ENCODE data around the gene RGS7. TPM values are rescaled to one million over a fixed set of nuclear protein-coding genes. Genes with fewer than 3 reads are reported as not detected.

RGS7 gene
- total and polyA plus RNA-seq, 2 of the 8 experiments (the other 6 are each of a cell fraction or from before 2014, with no cell fraction given): 1.6 to 3.0 TPM

DNA sequence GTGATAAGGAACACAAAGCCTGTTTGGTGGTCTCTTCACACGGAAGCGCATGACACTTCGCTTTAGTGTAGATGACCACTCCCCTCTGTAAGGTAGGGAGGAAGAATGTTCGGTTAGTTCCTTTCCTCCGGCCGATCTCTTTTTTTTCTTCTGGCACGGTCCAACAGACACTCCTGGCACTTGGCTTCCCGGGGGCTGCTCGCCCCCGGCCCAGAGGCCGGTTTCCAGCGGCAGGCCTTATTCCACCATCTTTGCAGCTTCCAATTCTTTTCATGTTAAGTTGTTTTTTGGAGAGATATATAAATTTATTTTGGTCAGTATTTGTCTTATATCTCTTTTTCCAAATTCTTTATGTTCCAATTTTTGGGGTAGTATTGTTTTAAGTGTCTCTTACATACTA lies 593.2 kb downstream of the RGS7 start:
- no peak overlapping the region for H3K23ac ChIP-seq (ENCODE audit: insufficient read length)
- no peaks in the 10 kb centered on the region for H3K79me2 ChIP-seq (ENCODE audit: control insufficient read depth in 1 of 2, insufficient read depth in 2 of 2, low read length in 2 of 2)
- H3K56ac ChIP-seq (replicated peaks; ENCODE audit: insufficient read length, low read depth, low read length): no peak overlapping the region
- no peak overlapping the region for H4K91ac ChIP-seq (replicated peaks; ENCODE audit: insufficient read length, low read length)
- no peaks in the 10 kb centered on the region for H4K20me1 ChIP-seq (replicated peaks in 1 of 2; ENCODE audit: control insufficient read depth in 1 of 2, insufficient read depth in 2 of 2, low read length in 2 of 2)
- H2BK5ac ChIP-seq (ENCODE audit: low read depth, low read length): no peak overlapping the region
- no peak overlapping the region for H2BK120ac ChIP-seq (replicated peaks; ENCODE audit: low read depth, low read length)
- no peak overlapping the region for H2BK20ac ChIP-seq (ENCODE audit: low read length)
- H3K4me1 ChIP-seq (replicated peaks in 1 of 4; ENCODE audit: control insufficient read depth in 3 of 4, insufficient read depth in 4 of 4, low read length in 3 of 4): no peaks in the 10 kb centered on the region
- ChIA-PET POLR2A (ENCODE audit: partially characterized antibody) (no interaction called here), CTCF (ENCODE audit: partially characterized antibody) (interaction anchor here (1.2 to 1.3 kb wide), 2 partner anchors 31 to 116 kb away, joined by 3 read pairs; no protein-coding TSS in a partner anchor)
- no peaks in the 10 kb centered on the region for H3K36me3 ChIP-seq (ENCODE audit: control insufficient read depth in 2 of 4, insufficient read depth in 4 of 4, low read length in 3 of 4)
- H2AK5ac ChIP-seq (ENCODE audit: low read depth, low read length): no peak overlapping the region
- no peaks in the 10 kb centered on the region for H3K27me3 ChIP-seq (replicated peaks in 1 of 4; ENCODE audit: control insufficient read depth in 3 of 4, extremely low read depth in 1 of 4, insufficient read depth in 3 of 4, low read length in 3 of 4)
- no peak overlapping the region for H3K4me2 ChIP-seq (ENCODE audit: insufficient read depth in 1 of 2, low read depth in 2 of 2, low read length in 2 of 2)
- H3K23me2 ChIP-seq (ENCODE audit: low read depth, low read length): no peaks in the 10 kb centered on the region
- no peak overlapping the region for H3K27ac ChIP-seq (ENCODE audit: low read depth, low read length)
- no peak overlapping the region for H3K4me3 ChIP-seq (ENCODE audit: extremely low read depth in 1 of 4, insufficient read depth in 2 of 4, low read depth in 3 of 4, low read length in 4 of 4)
- no peak overlapping the region for H3K4ac ChIP-seq (replicated peaks; ENCODE audit: insufficient read length, low read depth, low read length)
- no peak overlapping the region for H4K8ac ChIP-seq (ENCODE audit: extremely low read depth, insufficient read depth, low read length)
- 0 out of 2 replicates have a peak overlapping the region, but pooled peaks have one; percentile 27 for H2BK12ac ChIP-seq (ENCODE audit: low read depth, low read length)
- DNase-seq (ENCODE audit: low read depth in 1 of 2, low spot score in 2 of 2) (no peak), FAIRE-seq (no peak)
- no peak overlapping the region for H2BK15ac ChIP-seq (ENCODE audit: low read length)
- no peaks in the 10 kb centered on the region for H3K9me3 ChIP-seq (ENCODE audit: insufficient read depth in 2 of 2, low read depth in 1 of 2, low read length in 1 of 2)
- no peak overlapping the region for H2AFZ ChIP-seq (ENCODE audit: low read length)
- no peak overlapping the region for H4K5ac ChIP-seq (ENCODE audit: insufficient read length, low read depth, low read length)
- no peak overlapping the region for H3K18ac ChIP-seq (ENCODE audit: extremely low read depth, low read length)
- H3K79me1 ChIP-seq (ENCODE audit: low read depth, low read length): no peaks in the 10 kb centered on the region
- H3K9ac ChIP-seq (replicated peaks in 1 of 4; ENCODE audit: extremely low read depth in 1 of 4, low read depth in 3 of 4, low read length in 3 of 4): no peak overlapping the region
- H3K14ac ChIP-seq (ENCODE audit: insufficient read length): no peak overlapping the region
- WGBS, 2 experiments (ENCODE audit: extremely low coverage in 1 of 2, insufficient coverage in 1 of 2, insufficient read length in 1 of 2, insufficient replicate concordance in 2 of 2, low coverage in 1 of 2, low lambda C conversion rate in 2 of 2, missing lambda C conversion rate in 1 of 2): 96% methylated on average over 12 of the region's 12 CpGs; no CpG with 5 or more reads in 1 of the 2 experiments
- TF ChIP-seq RBBP5 (IDR thresholded peaks at IDR 0.05; ENCODE audit: borderline replicate concordance, low read depth, low read length) (no peak), FOSL1 (IDR thresholded peaks at IDR 0.05; ENCODE audit: insufficient read depth, low read depth, low read length) (no peak), BRCA1 (IDR thresholded peaks at IDR 0.05; ENCODE audit: low read depth, low read length) (no peak), GABPA (IDR thresholded peaks at IDR 0.05; ENCODE audit: borderline replicate concordance, insufficient read depth, low read length) (no peak), SP2 (IDR thresholded peaks at IDR 0.05; ENCODE audit: low read length) (no peak), RXRA (IDR thresholded peaks at IDR 0.05; ENCODE audit: insufficient read depth, low read depth, low read length) (no peak), TBP (IDR thresholded peaks at IDR 0.05; ENCODE audit: low read depth, low read length) (no peak), HDAC2 (IDR thresholded peaks at IDR 0.05; ENCODE audit: borderline replicate concordance in 1 of 2, low read depth in 2 of 2, low read length in 2 of 2) (no peak), NRF1 (IDR thresholded peaks at IDR 0.05; ENCODE audit: low read depth, low read length) (no peak), BCL11A (IDR thresholded peaks at IDR 0.05; ENCODE audit: low read depth in 2 of 2, low read length in 2 of 2) (no peak), CBX8 (IDR thresholded peaks at IDR 0.05; ENCODE audit: borderline replicate concordance, low read depth, low read length) (no peak), RAD21 (IDR thresholded peaks at IDR 0.05 in 1 of 2, conservative IDR thresholded peaks at IDR 0.05 in 1 of 2; ENCODE audit: low read depth in 2 of 2, low read length in 2 of 2) (no peak), RNF2 (IDR thresholded peaks at IDR 0.05; ENCODE audit: borderline replicate concordance, low read depth, low read length, missing control alignments, poor library complexity, severe bottlenecking) (no peak)
